Inferior parietal cortex (tissue), 1 donor: ENCODE results near the gene NBL1.

ENCODE experiments used
- DNase-seq: peaks from one replicate; pipeline ENCODE4 v3.0.0-alpha.2; 2016; ENCODE audit errors: extremely low spot score

NBL1 gene, protein sequence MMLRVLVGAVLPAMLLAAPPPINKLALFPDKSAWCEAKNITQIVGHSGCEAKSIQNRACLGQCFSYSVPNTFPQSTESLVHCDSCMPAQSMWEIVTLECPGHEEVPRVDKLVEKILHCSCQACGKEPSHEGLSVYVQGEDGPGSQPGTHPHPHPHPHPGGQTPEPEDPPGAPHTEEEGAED

DNA sequence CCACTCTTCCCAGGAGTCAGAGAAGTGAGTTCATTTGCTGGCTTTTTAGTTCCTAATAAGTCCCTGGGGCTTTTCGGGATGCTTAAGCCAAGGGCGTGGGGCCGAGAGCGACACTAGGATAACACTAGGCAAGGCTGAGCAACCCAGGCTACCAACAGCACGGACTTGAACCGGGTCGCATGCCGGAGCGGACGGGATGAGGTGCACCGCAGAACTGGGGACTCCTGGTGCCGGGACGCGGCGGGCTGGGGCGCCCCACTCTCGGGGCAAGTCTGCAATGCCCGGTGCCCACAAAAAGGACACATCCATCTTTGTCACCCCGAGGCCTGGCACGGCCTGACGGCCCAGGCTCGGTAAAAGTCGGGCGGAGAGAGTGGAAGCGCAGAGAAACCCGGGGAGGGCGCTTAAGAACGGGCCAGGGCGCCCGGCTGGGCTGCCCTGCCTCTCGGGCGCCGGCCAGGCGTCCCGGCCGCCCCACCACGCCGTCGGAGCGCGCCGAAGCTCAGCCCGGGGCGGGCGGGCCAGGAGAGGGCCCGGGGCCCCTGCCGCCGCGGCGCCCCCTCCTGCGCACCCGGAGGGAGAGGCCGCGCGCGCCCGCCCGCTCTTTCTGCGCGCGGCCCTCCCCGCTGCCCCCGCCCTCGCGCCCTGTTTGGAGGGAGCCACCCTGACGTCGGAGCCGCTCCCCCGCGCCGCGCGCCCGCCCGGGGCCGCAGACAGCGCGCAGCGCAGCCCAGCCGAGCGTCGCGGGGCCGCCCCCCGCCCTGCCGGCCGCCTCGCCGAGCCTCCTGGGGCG lies at the start of gene NBL1:
NBL1 (plus strand) TSS at position 710 of the 793 bp plus-strand sequence. CDS start 10,720 bp downstream, outside the sequence.
- no peak for DNase-seq

DNA sequence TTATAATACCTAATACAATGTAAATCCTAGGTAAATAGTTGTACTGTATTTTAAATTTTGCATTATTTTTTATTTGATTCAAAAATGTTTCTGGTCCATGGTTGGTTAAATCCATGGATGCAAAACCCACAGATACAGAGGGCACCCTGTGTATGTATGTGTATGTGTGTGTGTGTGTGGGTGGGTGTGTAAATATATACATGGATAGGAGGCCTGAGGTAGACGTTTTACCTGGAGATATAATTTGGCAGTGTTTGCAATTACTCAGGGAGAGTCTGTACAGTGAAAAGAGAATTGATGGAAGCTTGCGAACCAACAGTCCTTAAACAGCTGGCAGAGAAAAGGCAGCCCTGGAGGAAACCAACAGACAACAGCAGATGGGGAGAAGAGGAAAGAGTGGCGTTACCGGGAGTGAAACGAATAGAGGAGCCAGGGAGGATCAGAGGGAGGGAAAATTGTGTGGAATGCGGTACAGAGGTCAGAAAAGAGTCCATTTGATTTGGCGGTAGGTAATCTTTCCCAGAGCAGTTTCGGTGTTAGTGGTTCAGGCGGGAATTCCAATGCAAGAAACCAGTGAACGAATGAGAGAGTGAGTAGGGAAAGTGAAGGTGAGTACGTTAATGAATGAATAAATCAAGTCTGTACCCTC lies 47.9 kb upstream of the NBL1 start:
- DNase-seq, result no peak

DNA sequence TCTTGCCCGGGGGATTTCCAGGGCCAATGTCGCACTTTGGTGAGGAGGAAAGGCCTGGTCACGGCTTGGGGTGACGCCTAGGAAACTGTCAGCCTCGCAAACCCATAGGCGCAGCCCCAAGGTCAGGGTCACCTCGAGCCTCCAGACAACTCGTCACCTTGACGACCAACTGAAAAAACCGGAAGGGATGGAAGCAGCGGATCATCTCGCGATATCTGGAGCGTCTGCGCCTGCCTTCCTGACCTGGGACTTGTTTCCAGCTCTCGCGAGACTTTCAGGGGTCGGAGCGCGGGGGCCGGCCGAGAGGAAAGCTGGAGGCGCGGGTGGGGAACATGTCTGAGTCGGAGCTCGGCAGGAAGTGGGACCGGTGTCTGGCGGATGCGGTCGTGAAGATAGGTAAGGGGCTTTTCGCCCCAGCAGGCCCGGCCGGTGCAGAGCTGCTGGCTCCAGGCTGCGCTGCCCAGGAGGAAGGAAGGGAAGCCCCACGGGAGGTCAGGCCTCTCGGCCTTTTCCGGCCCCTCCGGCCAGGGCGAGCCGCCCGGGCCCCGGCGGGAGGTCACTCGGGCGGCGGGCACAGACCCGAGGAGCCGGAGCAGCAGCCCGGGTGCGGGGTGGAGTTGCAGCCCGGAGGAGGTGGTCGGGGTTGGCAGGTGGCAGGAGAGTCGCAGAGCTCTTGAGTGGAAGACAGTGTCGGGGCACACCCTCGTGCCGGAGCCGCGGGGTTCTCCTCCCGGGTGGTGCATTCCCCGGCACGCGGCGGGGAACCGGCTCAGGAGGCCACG lies 47.2 kb upstream of the NBL1 start:
- DNase-seq, result peak; percentile 98

DNA sequence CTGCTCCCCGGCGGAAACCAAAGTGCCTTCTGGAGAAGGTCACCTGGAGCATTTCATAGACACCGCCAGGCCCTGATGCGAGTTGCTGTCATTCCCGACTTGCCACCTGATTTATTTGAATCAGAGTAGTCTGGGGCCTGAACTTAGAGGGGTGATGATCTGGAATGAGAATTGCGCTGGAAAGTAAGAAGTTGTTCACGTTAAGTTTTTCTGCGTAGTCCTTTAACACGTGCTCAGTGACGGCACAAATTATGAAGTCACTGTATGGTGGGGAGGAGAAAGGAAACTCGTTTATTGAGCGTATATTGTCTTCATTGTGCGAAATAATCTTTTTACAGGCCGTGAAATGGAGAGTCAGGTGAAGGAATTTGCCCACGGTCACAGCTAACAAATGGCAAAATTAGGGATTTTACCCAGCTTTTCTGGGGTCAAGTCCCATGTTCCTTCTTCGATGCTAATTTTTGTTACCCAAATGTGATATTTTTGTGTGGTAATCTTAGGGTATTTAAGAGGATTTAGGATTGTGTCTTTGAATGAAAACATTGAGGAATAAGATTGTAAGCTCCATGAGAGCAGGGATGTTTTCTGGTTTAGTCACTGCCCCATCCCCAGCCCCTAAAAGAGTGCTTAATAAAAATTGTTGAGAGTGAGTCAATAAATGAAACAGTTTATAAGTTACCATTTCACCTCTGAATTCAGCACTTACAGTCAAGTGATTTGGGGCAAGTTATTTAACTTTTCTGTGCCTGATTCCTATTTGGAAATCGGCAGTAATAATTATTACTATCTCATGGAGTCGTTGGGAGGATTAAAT lies 46.4 kb upstream of the NBL1 start:
- DNase-seq, result peak; percentile 19

DNA sequence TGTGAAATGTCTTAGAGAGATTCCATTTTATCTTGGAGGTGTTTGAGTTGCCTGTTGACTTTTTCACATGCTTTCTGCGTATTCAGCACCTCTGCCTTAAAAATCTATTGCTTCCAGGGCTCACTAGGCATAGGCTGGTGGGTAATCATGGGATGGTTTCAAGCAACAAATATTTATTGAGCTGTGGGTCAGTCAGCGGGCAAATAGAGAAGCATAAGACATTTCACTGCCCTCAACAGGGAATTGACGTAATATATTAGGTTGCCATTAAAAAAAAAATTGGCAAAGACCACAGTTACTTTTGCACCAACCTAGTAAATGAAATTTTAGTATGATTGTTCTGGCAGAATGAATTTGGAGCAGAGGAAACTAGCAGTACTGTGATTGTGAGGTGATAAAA lies 44.3 kb upstream of the NBL1 start:
- no peak for DNase-seq

DNA sequence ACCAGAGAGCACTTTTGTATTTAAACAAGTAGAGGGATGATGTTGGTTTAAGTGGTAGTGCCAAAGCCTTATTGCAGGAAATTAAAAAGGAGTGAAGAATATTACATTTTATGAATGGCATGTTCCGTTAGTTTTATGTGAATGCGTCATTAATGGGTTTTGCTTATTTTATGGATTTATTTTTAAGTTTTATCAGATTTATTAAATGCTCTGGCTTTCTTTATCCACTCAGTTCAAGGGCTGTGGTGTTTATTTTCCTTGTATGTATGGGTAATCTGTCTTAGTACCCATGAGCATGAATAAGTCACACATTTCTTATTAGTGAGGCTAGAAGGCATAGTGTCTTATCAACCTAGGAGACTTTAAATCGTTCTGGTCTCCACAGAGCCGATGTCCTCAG lies 41.6 kb upstream of the NBL1 start:
- DNase-seq, result no peak

DNA sequence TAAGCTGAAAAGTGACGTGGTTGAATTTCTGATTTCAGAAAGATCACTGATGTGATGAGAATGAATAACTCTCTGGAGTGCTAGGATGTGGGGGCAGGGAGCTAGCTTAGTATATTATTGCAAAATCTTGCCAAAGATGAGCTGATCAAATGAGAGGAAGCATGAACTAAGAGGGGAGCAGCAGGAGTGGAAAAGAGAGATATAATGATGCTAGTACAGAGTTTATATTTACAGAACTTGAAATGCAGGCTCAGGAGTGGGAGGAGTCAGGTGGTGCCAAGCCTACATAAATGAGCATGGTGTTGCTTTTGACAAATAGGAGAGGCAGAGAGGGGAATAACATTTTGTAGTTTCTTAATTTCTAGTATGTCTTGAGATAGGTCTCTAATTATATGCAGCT lies 38.1 kb upstream of the NBL1 start:
- DNase-seq, result no peak

DNA sequence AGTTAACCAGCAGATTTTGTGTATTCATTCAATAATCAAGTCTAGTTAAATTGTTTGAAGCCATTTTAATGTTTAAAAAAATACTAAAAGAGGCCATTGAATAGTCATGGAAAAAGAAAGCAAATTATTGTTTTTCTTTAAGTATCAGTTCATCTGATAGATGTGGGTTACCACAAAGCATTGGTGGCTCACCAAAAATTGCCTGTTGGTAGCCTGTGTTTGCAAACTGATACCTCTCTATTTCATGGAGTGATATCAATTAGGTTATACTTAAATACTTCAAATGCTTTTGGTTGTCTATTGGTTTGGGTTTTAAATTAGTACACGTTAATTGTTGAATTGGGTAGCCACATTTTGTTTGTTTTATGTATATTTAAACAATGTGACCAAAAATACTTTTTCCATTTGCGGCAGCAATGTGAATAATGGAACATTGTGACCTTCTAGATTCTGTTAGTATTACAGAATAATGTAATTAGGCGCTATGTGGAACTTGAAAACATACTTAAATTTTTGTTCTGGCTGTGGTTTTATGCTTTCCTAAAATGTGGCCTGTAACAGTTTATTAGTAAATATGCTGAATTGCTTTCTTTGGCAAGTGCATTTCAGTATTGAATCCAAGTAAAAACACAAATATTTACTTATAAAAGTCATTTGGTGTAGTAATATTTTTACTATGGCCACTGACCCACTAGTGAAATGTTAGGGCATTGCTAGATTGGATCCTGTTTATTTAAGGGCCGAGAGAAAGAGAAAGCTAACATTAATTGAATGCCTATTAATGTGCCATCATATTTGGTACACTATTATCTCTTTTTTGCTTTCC lies 37.1 kb upstream of the NBL1 start:
- no peak for DNase-seq

DNA sequence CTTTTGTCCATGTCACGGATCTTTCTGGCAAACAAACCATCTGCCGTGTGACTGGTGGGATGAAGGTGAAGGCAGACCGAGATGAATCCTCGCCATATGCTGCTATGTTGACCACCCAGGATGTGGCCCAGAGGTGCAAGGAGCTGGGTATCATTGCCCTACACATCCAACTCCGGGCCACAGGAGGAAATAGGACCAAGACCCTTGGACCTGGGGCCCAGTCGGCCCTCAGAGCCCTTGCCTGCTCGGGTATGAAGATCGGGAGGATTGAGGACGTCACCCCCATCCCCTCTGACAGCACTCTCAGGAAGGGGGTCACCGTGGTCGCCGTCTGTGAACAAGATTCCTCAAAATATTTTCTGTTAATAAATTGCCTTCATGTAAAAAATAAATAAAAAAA lies 35.9 kb upstream of the NBL1 start:
- no peak for DNase-seq

DNA sequence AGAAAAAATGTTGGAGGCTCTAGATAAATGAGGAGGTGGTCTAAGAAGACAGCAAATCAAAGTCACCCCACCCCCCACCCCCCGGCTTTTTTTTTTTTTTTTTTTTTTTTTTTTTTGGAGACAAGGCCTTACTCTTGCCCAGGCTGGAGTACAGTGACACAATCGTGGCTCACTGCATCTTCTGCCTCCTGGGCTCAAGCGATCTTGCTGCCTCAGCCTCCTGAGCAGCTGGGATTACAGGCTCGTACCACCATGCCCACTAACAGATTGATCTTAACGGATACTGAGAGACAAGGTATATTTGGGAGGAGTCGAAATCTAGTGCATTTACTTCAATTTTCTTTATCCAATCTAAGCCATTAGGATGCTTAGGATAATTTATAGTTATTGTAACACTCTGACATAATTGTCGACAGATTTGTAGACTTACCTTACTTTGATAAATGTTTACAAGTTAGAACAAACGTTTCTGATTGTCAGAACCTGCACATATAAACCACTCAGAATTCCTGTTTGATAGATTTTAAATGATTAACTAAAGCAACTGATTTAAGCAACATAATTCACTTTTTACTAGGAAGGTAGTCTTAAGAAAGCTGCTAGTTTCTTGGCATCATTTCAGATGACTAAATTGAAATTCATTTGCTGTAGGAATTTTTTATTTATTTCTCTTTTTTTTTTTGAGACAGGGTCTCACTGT lies 33.7 kb upstream of the NBL1 start:
- DNase-seq, result no peak

DNA sequence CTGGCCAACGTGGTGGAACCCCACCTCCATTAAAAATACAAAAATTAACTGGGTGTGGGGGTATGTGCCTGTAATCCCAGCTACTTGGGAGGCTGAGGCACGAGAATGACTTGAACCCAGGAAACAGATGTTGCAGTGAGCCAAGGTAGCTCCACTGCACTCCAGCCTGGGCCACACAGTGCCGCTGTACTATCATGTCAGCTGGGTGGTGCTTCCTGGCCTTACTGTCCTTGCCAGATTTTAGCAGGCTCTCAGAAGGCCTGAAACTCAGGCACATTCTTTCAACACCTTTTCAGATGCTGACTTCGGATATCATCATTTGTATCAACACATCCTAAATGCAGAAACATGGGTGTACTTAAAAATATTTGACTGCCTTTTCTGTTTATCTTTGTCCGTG lies 31.6 kb upstream of the NBL1 start:
- no peak for DNase-seq

DNA sequence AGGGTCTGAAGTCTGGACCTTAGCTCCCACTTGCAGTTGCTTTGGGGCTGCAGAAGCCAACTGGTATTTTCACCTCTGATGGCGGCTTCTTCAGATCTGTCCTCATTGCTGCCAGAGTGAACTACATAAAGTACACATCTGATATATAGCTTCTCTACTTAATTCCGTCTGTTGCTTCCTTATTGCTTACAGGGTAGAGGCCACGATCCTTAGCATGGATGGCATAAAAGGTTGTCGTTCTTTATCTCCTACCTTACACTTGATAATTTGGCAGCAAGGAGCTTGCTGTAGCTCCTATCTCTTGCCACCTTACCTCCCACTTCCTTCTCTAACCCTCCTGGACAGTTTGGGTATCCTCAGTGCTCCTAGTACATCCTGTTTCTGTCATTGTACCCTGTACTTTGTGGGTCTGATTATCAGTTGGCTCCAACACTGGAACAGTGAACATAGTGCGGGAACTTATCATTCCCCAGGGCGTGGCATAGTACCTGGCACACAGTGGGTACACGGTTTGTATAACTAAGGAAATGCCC lies 30.9 kb upstream of the NBL1 start:
- no peak for DNase-seq

DNA sequence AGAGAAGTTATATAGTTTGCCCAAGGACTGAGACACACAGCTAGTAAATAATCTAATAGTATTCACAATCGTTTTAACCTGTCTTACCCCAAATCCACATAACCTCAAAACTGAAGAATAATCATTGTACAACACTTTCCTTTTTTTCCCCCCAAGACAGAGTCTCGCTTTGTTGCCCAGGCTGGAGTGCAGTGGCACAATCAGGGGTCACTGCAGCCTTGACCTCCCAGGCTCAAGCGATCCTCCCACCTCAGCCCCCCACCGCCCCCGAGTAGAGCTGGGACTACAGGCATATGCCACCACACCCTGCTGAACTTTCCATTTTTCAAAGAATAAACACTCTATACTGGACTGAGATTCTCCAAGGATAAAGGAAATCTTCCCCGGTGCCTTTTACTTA lies 28.7 kb upstream of the NBL1 start:
- no peak for DNase-seq

DNA sequence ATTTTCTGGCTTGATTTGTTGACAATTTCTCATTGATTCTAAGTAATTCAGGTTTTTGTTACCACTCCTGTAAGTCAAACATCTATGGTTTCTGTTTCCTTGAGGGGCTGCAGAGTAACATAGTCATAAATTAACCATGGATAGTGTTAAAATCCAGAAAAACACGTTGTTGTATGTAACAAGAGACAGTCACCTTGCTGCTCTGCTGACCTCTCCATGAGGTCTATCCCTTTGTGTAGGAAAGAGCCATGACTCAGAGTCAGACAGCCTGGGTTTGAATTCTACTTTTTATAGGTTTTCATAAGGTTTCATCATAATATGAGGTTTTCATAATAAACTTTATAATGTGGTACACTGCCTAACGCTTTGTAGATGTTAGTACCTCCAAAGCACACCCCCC lies 27.6 kb upstream of the NBL1 start:
- DNase-seq, result no peak

DNA sequence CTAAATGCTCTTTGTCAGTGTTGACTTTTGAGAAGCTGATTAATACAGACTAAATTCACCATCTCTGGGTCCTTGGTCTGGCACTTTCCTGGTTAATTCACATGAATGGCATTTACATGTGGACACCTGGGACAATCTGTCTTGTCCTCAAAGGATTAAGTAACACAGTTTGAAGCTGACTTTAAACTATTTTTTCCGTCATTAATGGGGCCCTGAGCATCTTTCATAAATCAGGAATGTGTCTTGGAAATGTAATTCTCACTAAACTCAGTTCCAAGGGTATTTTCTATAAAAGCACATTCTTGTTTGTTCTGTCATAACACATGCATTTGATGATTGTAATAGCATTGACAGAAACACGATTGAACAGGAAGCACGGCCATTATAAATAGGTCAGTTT lies 26.7 kb upstream of the NBL1 start:
- no peak for DNase-seq

DNA sequence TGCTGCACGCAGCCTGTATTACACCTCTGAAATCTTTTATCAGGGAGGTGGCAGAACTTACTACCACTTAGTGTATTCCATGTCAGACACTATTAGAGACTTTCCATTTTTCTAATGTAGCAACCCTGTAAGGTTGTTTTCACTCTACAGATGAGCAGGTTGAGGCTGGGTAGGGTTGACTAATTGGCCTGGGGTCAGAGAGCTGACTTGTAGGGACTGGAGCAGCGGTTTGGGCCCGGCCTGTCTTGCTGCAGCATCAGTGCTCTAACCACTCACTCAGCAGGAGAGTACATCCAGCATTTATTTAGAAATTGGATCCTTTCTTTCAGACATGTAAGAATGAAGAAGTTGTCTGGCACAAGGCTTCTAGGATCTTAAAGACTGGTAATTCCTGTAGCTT lies 25.7 kb upstream of the NBL1 start:
- no peak for DNase-seq

DNA sequence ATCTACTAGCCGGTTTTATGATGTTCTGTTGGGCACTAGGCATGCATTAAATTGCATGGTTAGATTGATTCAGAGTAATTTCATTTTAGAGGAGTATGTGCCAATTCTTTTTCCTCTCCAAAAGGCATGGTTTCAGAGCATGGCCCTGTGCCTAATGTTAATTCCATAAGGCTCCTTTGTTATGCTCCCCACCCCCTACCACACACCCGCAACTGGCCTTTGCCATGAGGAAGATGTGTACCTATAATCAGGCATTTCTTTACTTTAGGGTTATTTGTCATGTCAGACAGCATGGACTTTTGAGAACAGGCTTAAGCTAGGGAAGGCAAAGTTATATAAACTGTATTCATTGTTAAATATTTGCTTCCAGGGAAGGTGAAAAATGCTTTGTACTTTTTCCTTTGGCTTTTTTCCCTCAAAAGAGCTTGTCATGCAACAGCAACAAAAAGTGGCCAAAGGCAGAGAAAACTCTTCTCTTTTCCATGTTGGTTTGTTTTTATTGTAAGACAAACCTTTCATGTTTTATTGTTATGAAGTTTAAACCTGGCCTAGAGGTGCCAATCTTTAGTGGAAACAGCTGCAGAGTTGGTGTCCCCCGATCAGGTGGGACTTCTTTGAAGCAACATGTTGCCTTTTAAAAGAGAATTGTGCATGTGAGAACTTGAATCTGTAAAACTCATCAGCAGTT lies 24.3 kb upstream of the NBL1 start:
- DNase-seq, result no peak

DNA sequence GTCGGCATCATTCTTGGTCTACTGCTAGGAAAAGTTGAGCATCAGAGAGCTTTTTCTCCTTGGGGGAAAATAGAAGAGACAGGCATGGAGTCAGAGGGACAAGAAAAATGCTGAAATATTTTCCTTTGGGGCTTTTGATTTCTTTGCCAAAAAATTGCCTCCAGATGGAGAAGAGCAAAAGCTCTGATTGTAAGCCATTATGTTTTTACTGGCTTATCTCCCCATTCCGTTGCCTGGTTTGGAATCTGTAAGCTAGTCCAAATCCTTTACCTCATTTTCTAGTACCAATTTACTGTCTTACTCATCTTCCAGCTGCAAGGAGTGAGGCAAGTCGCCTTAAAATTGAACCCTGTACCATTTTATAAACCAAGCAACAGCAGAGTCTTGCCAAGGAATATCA lies 23.3 kb upstream of the NBL1 start:
- no peak for DNase-seq

DNA sequence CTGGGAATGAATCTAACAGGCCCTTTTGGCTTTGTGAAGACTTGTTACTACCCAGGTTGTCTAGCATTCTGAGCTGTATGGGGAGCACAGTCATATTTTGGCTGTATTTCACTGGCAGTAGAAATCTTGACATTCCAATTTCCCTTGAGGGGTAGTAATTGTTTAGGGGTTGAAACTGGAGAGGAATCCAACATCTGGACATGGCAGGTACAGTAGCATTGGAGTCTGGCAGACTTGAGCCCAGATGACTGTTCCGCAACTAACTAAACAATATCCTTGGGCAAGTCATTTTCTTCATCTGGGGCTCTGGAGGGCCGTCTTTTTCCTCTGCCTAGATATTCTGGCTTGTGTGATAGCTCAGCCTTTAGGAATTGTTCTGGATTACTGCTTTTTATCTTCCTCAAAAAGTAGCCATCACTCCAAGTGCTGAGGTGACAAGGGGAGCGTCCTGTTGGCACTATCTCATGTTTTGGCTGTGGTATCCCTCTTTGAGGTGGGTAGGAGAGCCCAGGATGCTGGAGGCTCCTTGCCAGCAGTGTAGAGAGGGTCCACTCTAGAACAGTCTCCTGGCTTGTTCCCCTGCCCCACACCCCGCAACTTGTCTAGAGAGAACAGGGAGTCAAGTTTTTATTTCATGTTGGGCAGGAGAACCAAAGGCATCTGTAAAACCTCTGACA lies 22.7 kb upstream of the NBL1 start:
- no peak for DNase-seq
